ENCODE results near the gene GREB1.
A peak's percentile ranks its signal among the peaks of the same experiment; 100 is the strongest.

The GREB1 gene

GRCh38 chr2:11687736-11688135 lies 153.9 kb downstream of the GREB1 start:
- DNase-seq = no peak

- DNase-seq = peak; percentile 81
Observed at GRCh38 chr2:11688222-11689069, 154.6 kb downstream of the GREB1 start.

DNA sequence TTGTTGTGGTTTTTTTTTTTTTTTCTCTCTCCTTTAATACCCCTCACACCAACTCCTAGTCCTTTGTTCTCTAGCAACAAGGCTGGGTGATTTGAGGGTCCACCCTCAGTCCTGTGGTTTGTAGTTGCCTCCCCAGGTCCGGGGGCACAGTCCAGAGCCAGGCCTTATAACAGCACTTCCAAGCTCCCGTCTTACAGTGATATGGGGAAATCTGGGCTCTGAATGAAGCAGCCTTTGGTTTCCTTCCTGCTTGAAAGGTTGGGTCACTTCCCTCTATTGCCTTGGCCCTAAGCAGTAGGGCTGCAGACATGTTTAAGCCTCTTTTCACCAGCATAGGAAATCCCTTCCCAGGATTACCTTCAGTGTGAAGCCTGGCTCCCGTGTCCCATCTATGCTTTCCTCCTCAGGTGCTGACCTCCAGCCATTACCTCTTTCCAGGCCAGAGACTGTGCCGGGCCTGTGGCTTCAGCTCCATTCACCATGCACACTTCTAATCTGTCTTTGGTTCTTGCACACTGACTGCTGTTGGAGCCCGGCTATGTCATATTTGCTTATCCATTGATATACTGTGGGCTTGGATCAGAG lies 157.3 kb downstream of the GREB1 start:
- no peak for DNase-seq

Data from right hindlimb (tissue), 1 donor.